ENCODE data around the gene TNFSF13.
"Not testable (repeated sequence)": the region's sequence is repeated elsewhere in the genome, so short reads cannot be mapped to it uniquely, and the experiment has no call there.

TNFSF13 gene

DNA sequence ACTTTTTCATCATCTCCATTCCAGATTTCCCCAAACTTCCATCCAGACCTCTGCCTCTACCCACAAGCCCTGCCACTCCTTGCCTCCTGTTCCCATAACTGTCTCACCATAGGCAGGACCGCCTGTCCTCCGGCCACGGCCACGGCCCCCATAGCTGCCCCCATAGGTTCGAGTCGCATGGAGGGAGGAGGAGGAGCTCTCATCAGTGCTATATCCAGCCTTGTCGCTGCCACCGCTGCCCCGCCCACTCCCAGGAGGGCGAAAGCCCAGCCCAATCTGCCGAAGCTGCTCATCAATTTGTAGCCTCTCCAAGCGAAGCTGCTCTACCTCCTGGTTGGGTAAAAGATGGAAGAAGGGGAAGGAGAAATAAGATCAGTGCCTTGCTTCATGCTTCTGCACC is 34.7 kb downstream of the TNFSF13 start:
- ChIA-PET POLR2A (interaction anchor here (1.0 to 3.3 kb wide), 3 partner anchors 8 to 93 kb away, joined by 3 to 21 read pairs (median 4); partner anchors contain the start of gene MPDU1), CTCF (no interaction called here)
- DNase-seq (ENCODE audit: extremely low spot score): no peak

DNA sequence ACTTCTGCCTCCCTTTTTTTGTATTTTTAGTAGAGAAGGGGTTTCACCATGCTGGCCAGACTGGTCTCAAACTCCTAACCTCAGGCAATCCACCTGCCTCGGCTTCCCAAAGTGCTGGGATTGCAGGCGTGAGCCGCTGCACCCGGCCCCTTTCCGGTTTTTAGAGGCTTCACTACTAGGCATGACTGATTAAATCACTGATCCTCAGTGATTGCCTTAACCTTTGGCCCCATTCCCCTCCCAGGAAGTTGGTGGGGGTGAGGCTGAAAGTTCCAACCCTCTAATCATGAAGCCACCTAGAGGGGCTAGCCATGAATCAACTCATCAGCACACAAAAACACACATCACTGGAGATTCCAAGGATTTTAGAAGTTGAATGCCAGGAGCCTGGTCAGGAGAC is 39.0 kb downstream of the TNFSF13 start:
- DNase-seq (ENCODE audit: extremely low spot score); CTCF ChIA-PET: not testable (repeated sequence)
- POLR2A ChIA-PET: interaction anchor here (1.3 kb wide), 1 partner anchor 14 kb away, joined by 3 read pairs; the partner anchor contains the start of gene MPDU1

More for the DNA sequence above, 34.7 kb downstream of the TNFSF13 start:
- TF ChIP-seq FOXM1 (IDR thresholded peaks at IDR 0.05; ENCODE audit: borderline replicate concordance) (no peak), ARNT (IDR thresholded peaks at IDR 0.05) (no peak), ELF4 (IDR thresholded peaks at IDR 0.05) (no peak), FOXA1 (IDR thresholded peaks at IDR 0.05) (no peak)

DNA sequence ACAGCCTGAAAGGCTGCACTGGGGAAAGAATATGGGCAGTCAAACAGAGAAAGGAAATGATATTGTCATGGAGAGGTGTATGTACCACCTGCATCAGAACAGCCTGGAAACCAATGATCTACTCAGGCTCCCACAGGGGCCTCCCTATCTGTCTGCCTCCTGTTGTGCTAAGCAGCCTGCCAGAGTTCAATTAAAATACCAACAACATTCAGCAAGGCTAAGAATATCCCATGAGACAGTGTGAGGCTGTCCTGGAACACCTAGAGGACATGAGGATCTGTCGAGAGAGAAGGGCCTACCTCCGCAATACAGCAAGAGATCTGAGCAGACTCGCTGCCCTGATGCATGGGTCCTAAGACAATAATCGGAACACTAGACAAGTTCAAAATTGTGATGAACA is 47.7 kb downstream of the TNFSF13 start:
- no peak for DNase-seq (ENCODE audit: extremely low spot score)
- ChIA-PET POLR2A (no interaction called here), CTCF (no interaction called here)
- no peak for TF ChIP-seq FOXK2 (IDR thresholded peaks at IDR 0.05)

DNA sequence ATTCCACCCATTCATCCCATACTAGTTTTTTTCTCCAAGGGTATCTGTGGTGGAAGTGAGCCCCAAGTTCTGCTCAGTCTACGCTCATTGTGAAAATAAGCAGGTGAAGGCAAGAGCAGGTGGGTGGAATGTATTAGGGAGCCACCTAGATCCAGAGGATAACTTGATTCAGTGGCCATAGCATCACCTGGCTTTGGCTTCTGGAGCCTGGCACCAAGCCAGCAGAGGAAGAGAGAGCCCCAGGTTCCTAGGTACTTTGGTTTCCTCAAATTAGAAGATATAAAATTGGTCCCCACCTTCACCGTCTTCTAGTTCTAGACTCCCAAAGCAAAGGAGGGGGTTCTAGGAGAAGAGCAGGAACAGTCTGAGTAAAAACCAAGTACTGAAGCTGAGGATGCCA is 52.1 kb downstream of the TNFSF13 start:
- no peak for DNase-seq (ENCODE audit: extremely low spot score)
- no peak for TF ChIP-seq LEF1 (IDR thresholded peaks at IDR 0.05; ENCODE audit: borderline replicate concordance)
- TF ChIP-seq ZNF384 (IDR thresholded peaks at IDR 0.05): no peak
- ChIA-PET CTCF (no interaction called here), POLR2A (no interaction called here)

Measured in HEK293T (cell line).